Pancreas (tissue), 10 donors: Measurements from ENCODE around the gene AANAT. TPM values are rescaled to one million over a fixed set of nuclear protein-coding genes. Genes with fewer than 3 reads are reported as not detected.

ENCODE experiments used
- ATAC-seq, 4 donors: fragments of 200-7000 bp; cut with Tn5 transposase; one replicate each; pipeline versions ENCODE4 v1.8.0 to v1.9.1; 2020; ENCODE audit warnings: mild to moderate bottlenecking in 4 of 4, moderate library complexity in 4 of 4
- DNase-seq, 6 donors: peaks; one replicate each; pipeline ENCODE4 v3.0.0-alpha.2; 2020
- FAIRE-seq: peaks from 2 replicates; lab custom pipeline; 2012; peaks lifted over from hg19 to GRCh38; lab: Jason Lieb, UNC
- H3K27ac ChIP-seq, 4 donors: fragments of 200-600 bp; sonication (generic); 1 replicate in 3 of 4; 2 replicates in 1 of 4; pipeline versions ENCODE4 v1.5.0 to v1.8.0; 2020
- H3K27me3 ChIP-seq, 4 donors: fragments of 200-600 bp; one replicate each; pipeline ENCODE4 v1.8.0; 2021
- H3K36me3 ChIP-seq, 3 donors: fragments of 200-600 bp; sonication (generic) in 1 of 3; one replicate each; pipeline versions ENCODE4 v1.5.0 to v1.8.0; 2020 to 2021
- H3K4me1 ChIP-seq, 3 donors: fragments of 200-600 bp; one replicate each; pipeline ENCODE4 v1.8.0; 2021
- H3K4me3 ChIP-seq, 4 donors: fragments of 200-600 bp; sonication (generic) in 2 of 4; one replicate each; pipeline versions ENCODE4 v1.5.0 to v1.8.0; 2020 to 2021
- H3K9me3 ChIP-seq, 4 donors: fragments of 200-600 bp; one replicate each; pipeline ENCODE4 v1.8.0; 2021
- WGBS, 2 donors: extraction: QIAGEN DNeasy Blood & Tissue Kit; methylation state at CpG; one replicate each; pipeline ENCODE4 v1.1.7; 2013; 5-methylcytosine and 5-hydroxymethylcytosine counted together
- intact Hi-C, 3 donors: fragments of 100-400 bp; cut with DNase I; formaldehyde crosslinking; loops; one replicate each; pipeline versions ENCODE4 v1.11.1 to v1.14.2; 2022
- polyA plus RNA-seq, 2 donors: library from polyadenylated mRNA; stranded (reverse); fragments of 200-250 nt; gene quantifications; one replicate each; pipeline ENCODE4 v1.2.3, GENCODE V29; 2013
- total RNA-seq, 6 donors: library from RNA; stranded (reverse); fragmentation: NEBNext Ultra II Directional in 4 of 6; extraction: Animal tissue kit (Norgen Biotek cat#: 25700) in 4 of 6; gene quantifications; one replicate each; pipeline versions ENCODE4 v1.2.1 to v1.2.4, GENCODE V29; 2021 to 2023
- TF ChIP-seq, protein P1 (sequence below), 4 donors: fragments of 200-600 bp; sonication (generic) in 3 of 4; IDR thresholded peaks; one replicate each; pipeline versions ENCODE4 v1.5.0 to v1.8.0; 2021; ENCODE audit warnings: antibody characterized with exemption in 4 of 4
- donor health status: healthy with polysubstance abuse.
- donor health status: DM: no; HTN: no; CAD: no; lungs with moderate emphysema.
- donor health status: DM: no; HTN: no; CAD: no.
- donor health status: control.
- donor health status: control.
- donor health status: Bipolar disorder and iron deficiency.
- donor health status: DM: yes; HTN: yes; CAD: no.
- donor health status: DM: no; HTN: no; CAD: no.
- donor health status: DM: no; HTN: no; CAD: no.
- donor health status: DM: yes; HTN: yes; CAD: no.

AANAT gene
- total RNA-seq (under 1 TPM in 1 of 6 donors, not detected in 5; 0.16 TPM), polyA plus RNA-seq (under 1 TPM in 1 of 2 donors, not detected in 1; 0.23 TPM)

DNA sequence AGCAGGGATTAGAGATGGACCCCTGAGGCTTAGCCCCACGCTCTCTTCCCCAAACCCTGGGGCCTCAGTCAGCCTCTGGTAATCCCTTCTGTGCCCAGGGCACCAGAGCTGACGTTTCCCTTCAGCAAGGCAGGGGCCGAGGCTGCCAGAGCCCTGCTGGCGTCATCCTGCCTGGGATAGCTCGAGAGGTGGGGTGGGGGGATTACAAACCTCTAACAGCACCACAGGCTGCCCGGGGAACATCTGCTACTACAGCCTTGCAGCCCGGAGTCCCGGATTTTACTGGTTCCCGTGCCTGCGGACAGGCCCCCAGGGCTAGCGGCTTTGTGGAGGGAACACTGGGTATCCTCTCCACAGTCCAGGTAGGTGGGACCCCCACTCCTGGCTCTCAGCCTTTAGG lies at the start of gene AANAT:
TSS of gene AANAT (plus strand) at position 238 of the 400 bp plus-strand sequence. CDS start 1,144 bp downstream, outside the sequence.
- FAIRE-seq (no peak), DNase-seq (peak in 1 of 6 donors; percentile 44), ATAC-seq (no peak)
- peaks cover 0 to 11% (median 10%) of the 10 kb centered on the region in 3 donors for H3K36me3 ChIP-seq
- no peaks in the 10 kb centered on the region for H3K27me3 ChIP-seq
- H3K9me3 ChIP-seq = no peaks in the 10 kb centered on the region
- TF ChIP-seq, protein P1, sequence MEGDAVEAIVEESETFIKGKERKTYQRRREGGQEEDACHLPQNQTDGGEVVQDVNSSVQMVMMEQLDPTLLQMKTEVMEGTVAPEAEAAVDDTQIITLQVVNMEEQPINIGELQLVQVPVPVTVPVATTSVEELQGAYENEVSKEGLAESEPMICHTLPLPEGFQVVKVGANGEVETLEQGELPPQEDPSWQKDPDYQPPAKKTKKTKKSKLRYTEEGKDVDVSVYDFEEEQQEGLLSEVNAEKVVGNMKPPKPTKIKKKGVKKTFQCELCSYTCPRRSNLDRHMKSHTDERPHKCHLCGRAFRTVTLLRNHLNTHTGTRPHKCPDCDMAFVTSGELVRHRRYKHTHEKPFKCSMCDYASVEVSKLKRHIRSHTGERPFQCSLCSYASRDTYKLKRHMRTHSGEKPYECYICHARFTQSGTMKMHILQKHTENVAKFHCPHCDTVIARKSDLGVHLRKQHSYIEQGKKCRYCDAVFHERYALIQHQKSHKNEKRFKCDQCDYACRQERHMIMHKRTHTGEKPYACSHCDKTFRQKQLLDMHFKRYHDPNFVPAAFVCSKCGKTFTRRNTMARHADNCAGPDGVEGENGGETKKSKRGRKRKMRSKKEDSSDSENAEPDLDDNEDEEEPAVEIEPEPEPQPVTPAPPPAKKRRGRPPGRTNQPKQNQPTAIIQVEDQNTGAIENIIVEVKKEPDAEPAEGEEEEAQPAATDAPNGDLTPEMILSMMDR (IDR thresholded peaks at IDR 0.05) = no peak
- intact Hi-C loops = loop anchor here in 1 of 3 donors (2.0 kb wide), 1 partner anchor 39 kb away; no protein-coding TSS in a partner anchor
- H3K4me1 ChIP-seq = peaks cover 0 to 3% (median 0%) of the 10 kb centered on the region in 3 donors
- WGBS, 2 donors = 74 to 78% methylated on average over 11 of the region's 11 CpGs
- H3K4me3 ChIP-seq = no peak within 1 kb of the TSS
- no peak within 1 kb of the TSS for H3K27ac ChIP-seq

DNA sequence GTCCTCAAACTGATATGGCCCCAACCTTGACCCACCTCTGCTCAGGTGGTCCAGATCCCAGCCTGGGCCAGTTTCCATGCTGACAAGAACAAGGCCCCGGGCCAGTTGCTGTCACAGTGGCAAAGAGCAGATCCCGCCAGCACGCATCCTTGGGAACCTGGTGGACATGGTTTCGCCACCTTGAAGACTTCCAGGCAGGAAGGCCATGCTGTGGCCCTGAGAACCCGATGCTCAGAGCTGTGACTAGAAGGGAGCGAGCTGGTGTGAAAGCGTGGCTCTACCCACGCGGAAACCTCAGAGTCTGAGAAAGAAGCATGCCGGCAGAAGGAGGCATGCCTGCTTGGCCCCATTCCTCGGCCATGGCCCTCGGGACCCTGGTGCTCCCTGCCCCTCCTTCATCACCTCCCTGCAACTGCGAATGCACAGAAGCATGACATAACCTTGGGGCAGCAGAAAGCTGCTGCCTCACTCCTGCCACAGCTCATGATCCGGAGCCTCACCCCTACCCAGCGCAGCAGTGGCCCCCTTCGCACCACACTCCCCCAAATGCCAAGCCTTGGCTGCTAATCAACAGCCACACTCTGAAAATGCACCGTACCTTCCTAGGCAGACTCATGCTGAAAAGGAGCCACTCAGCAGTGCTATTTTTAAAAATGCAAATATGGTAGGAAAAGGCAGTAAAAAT lies 47.7 kb upstream of the AANAT start:
- intact Hi-C loops = no loop called here
- no peaks in the 10 kb centered on the region for H3K9me3 ChIP-seq
- H3K4me1 ChIP-seq = no peaks in the 10 kb centered on the region
- no peak for FAIRE-seq
- TF ChIP-seq, protein P1 (IDR thresholded peaks at IDR 0.05) = no peak
- peak in 2 of 4 donors; percentile 12 to 29 for ATAC-seq
- H3K36me3 ChIP-seq = no peaks in the 10 kb centered on the region
- H3K4me3 ChIP-seq = no peak overlapping the region
- WGBS, 2 donors = 82 to 85% methylated on average over 17 of the region's 17 CpGs
- H3K27me3 ChIP-seq = no peaks in the 10 kb centered on the region
- H3K27ac ChIP-seq = no peak overlapping the region
- DNase-seq = no peak

DNA sequence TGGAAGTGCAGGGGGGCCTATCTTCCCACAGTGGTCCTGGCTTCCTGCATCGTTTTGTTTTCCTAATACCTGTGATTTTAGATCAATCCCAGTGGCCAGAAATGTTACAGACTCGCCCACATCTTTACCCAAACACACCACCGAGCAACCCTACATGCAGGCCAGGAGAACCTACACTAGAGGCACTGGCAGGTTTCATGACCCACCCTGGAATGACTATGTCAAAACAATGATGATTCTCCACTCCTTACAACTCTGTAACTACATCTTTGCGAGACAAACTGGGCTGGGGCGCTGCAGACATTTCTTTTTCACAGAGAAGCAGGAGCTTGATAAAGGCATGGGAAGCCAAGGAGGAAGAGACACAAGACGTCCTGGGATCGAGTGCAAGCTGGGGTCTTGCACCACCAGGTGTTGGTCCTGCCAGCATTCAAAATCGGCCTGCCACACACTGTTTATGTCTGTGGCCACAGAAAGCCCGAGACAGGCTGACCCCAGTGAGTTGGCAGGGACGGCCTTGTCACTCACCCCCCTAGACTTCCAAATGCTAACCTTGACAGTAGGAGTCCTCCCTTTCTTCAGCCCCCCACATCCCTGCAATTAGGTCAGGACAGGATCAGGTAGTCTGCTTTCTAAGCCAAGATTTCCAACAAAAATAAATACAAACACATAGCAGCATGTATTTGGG lies 46.9 kb upstream of the AANAT start:
- intact Hi-C loops = no loop called here
- DNase-seq (no peak), ATAC-seq (no peak), FAIRE-seq (no peak)
- TF ChIP-seq, protein P1 (IDR thresholded peaks at IDR 0.05) = no peak
- Histone ChIP-seq H3K4me1 (no peaks in the 10 kb centered on the region), H3K36me3 (no peaks in the 10 kb centered on the region), H3K27me3 (no peaks in the 10 kb centered on the region), H3K9me3 (no peaks in the 10 kb centered on the region), H3K4me3 (no peak overlapping the region), H3K27ac (no peak overlapping the region)
- 70 to 76% methylated on average over 10 of the region's 10 CpGs for WGBS, 2 donors

DNA sequence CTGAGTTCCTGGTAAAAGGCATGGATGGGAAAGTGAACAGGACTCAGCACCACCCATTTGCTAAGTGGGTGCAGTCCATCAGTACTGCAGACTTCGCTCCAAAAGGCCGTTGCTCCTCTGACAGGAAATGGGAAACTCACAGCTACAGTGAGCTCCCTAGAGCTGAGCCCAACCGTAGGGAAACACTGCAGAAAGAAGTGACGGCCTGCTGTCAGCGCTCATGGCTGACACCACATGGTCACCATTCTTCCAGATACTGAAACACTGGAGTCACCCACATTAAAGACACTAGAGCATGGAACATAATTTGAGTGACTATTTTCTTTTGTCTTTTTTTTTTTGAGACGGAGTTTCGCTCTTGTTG lies 46.4 kb upstream of the AANAT start:
- ATAC-seq (peak; percentile 11 to 50 (median 40)), FAIRE-seq (no peak), DNase-seq (no peak)
- Histone ChIP-seq H3K9me3 (no peaks in the 10 kb centered on the region), H3K27me3 (no peaks in the 10 kb centered on the region), H3K4me1 (no peaks in the 10 kb centered on the region), H3K36me3 (no peaks in the 10 kb centered on the region), H3K27ac (no peak overlapping the region), H3K4me3 (no peak overlapping the region)
- 70 to 71% methylated on average over 7 of the region's 7 CpGs for WGBS, 2 donors
- TF ChIP-seq, protein P1 (IDR thresholded peaks at IDR 0.05) = no peak
- intact Hi-C loops = no loop called here
